ENCODE results near the gene KRTAP12-1.

KRTAP12-1 gene

GRCh38 chr21:44713130-44713529, 31.2 kb upstream of the KRTAP12-1 start:
- DNase-seq (ENCODE audit: low spot score), result no peak
- in situ Hi-C loops (cut with MboI; ENCODE audit: low sequenced_read_pairs, unreplicated experiment), result no loop called here
- TF ChIP-seq, protein P1, sequence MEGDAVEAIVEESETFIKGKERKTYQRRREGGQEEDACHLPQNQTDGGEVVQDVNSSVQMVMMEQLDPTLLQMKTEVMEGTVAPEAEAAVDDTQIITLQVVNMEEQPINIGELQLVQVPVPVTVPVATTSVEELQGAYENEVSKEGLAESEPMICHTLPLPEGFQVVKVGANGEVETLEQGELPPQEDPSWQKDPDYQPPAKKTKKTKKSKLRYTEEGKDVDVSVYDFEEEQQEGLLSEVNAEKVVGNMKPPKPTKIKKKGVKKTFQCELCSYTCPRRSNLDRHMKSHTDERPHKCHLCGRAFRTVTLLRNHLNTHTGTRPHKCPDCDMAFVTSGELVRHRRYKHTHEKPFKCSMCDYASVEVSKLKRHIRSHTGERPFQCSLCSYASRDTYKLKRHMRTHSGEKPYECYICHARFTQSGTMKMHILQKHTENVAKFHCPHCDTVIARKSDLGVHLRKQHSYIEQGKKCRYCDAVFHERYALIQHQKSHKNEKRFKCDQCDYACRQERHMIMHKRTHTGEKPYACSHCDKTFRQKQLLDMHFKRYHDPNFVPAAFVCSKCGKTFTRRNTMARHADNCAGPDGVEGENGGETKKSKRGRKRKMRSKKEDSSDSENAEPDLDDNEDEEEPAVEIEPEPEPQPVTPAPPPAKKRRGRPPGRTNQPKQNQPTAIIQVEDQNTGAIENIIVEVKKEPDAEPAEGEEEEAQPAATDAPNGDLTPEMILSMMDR (IDR thresholded peaks at IDR 0.05; ENCODE audit: borderline replicate concordance, control extremely low read depth, extremely low read depth, insufficient read depth, missing control alignments), result no peak

- no peak for DNase-seq (ENCODE audit: low spot score)
- in situ Hi-C loops (cut with MboI; ENCODE audit: low sequenced_read_pairs, unreplicated experiment), result no loop called here
- TF ChIP-seq, protein P1 (IDR thresholded peaks at IDR 0.05; ENCODE audit: borderline replicate concordance, control extremely low read depth, extremely low read depth, insufficient read depth, missing control alignments), result no peak
Measured at GRCh38 chr21:44712203-44713028, 30.5 kb upstream of the KRTAP12-1 start.

DNA sequence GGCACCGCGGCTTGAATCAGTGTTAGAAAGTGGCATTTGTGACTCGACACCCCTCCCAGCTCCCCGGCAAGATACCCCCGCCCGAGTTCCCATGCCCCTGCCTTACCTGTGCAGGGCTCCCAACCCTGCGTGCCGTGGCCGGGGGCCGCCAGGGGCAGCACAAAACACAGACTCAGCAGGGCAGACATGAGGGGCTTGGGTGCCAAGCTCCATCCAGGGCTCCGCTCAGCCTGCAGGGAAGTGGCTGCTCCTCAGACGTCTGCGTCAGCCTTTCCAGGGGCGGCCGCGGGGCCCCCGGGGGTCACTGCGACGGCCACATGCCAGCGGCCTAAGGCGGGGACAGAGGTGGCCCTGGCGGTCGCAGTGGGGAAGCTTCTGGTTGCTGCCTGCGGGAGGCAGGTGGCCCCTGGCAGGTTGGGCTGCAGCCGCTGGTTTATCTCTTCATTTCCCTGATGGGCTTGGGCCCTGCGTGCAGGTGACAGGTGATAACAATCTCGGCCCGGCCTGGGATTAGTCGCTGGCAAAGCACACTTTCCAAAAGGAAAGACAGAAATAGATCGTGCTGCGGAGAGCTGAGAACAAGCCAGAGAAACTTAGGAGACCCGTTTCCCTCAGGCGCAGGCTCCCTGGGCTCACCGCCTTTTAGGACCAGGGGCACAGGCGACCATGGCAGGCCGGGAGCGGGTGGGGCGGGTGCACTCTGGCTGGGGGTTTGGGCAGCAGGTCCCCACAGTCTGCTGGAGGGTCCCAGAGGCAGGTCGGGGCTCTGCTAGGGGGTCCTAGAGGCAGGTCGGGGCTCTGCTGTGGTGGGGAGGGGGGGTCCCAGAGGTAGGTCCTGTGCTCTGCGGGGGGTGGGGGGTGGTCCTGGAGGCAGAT, 29.6 kb upstream of the KRTAP12-1 start, which contains the start of gene TSPEAR:
TSPEAR (minus strand) TSS at position 246 of the 876 bp plus-strand sequence; CDS start at position 188, 58 bp downstream.
- no peak for DNase-seq (ENCODE audit: low spot score)
- TF ChIP-seq, protein P1 (IDR thresholded peaks at IDR 0.05; ENCODE audit: borderline replicate concordance, control extremely low read depth, extremely low read depth, insufficient read depth, missing control alignments), result no peak
- in situ Hi-C loops (cut with MboI; ENCODE audit: low sequenced_read_pairs, unreplicated experiment), result no loop called here

DNA sequence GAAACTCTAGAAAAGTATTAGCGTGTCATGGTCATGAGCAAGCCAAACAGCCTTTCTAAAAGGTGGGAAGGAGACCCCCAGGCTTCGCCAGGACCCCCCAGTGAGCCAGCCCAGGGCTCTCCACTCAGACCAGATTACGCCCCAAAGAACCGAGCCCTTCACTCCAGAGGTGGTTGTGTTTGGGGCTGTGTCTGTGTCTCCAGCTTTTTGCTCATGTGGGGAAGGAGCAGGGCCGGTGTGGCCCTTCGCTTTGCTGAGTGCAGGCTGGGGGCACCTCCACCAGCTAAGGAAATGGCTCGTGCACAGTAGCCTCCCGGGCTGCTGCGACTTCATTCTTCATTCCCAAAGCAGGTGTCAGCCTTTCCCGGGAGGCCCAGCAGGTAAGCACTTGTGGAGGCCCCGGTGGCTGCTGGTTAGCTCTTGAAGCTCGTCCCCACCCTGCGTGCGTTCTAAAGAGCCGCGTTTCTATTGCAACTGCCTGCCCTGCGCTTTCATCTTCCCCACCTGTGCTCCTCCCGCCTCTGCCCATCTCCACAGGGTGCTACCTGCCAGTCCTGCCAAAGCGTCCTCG, 28.9 kb upstream of the KRTAP12-1 start:
- TF ChIP-seq, protein P1 (IDR thresholded peaks at IDR 0.05; ENCODE audit: borderline replicate concordance, control extremely low read depth, extremely low read depth, insufficient read depth, missing control alignments), result no peak
- no peak for DNase-seq (ENCODE audit: low spot score)
- in situ Hi-C loops (cut with MboI; ENCODE audit: low sequenced_read_pairs, unreplicated experiment), result no loop called here

DNA sequence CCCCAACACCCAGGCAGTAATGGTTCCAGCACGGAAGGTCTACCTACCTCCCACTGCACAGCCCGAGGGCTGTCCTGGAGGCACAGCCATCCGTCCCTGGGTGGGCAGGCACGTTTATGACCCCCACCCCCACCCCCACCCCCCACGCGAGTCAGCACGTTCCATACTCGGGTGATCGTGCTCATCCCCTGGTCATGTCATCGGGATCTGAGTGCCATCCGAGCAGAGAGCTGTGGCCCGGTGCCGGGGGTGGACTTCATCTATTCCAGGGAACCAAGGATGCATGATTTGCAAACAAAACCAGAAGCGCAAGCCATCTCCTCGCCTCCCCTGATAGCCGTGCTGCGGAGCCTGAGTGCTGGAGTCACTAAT, 28.3 kb upstream of the KRTAP12-1 start:
- in situ Hi-C loops (cut with MboI; ENCODE audit: low sequenced_read_pairs, unreplicated experiment), result no loop called here
- TF ChIP-seq, protein P1 (IDR thresholded peaks at IDR 0.05; ENCODE audit: borderline replicate concordance, control extremely low read depth, extremely low read depth, insufficient read depth, missing control alignments), result no peak
- no peak for DNase-seq (ENCODE audit: low spot score)

All from GM13976 (cell line).